Smooth muscle cell (in vitro differentiated cells): ENCODE data around the gene DNAJC11. TPM values are rescaled to one million over a fixed set of nuclear protein-coding genes. Genes with fewer than 3 reads are reported as not detected.
"Not testable (repeated sequence)": the region's sequence is repeated elsewhere in the genome, so short reads cannot be mapped to it uniquely, and the experiment has no call there.

ENCODE experiments used
- DNase-seq: peaks from one replicate; lab custom pipeline; 2025; ENCODE audit not compliant: unreplicated experiment; lab: John Stamatoyannopoulos, UW
- H2AFZ ChIP-seq: fragments of 200-600 bp; sonication (generic); 2 replicates; pipeline ENCODE4 v1.6.0; 2016; ENCODE audit warnings: antibody characterized with exemption, low read depth, mild to moderate bottlenecking
- H3F3A ChIP-seq: fragments of 200-600 bp; sonication (generic); 2 replicates; pipeline ENCODE4 v1.6.0; 2017; ENCODE audit warnings: antibody characterized with exemption, low read depth
- H3K27ac ChIP-seq: fragments of 200-600 bp; sonication (generic); 2 replicates; pipeline ENCODE4 v1.5.1; 2016; ENCODE audit warnings: low read depth, mild to moderate bottlenecking
- H3K27me3 ChIP-seq: fragments of 200-600 bp; sonication (generic); 2 replicates; pipeline ENCODE4 v1.6.1; 2016; ENCODE audit warnings: low read depth, mild to moderate bottlenecking
- H3K36me3 ChIP-seq: fragments of 200-600 bp; sonication (generic); 2 replicates; pipeline ENCODE4 v1.5.1; 2016; ENCODE audit warnings: low read depth
- H3K4me1 ChIP-seq: fragments of 200-600 bp; sonication (generic); 2 replicates; pipeline ENCODE4 v1.5.1; 2016; ENCODE audit warnings: low read depth
- H3K4me2 ChIP-seq: fragments of 200-600 bp; sonication (generic); 2 replicates; pipeline ENCODE4 v1.6.0; 2016; ENCODE audit warnings: mild to moderate bottlenecking
- H3K4me3 ChIP-seq: fragments of 200-600 bp; sonication (generic); 2 replicates; pipeline ENCODE4 v1.5.1; 2016; ENCODE audit warnings: mild to moderate bottlenecking
- H3K79me2 ChIP-seq: fragments of 200-600 bp; sonication (generic); 2 replicates; pipeline ENCODE4 v1.6.0; 2016; ENCODE audit warnings: low read depth, mild to moderate bottlenecking
- H3K9ac ChIP-seq: fragments of 200-600 bp; sonication (generic); 2 replicates; pipeline ENCODE4 v1.6.0; 2016; ENCODE audit warnings: low read depth
- H3K9me3 ChIP-seq: fragments of 200-600 bp; sonication (generic); replicated peaks from 2 replicates; pipeline ENCODE4 v1.5.1; 2016; ENCODE audit warnings: low read depth
- H4K20me1 ChIP-seq: fragments of 200-600 bp; sonication (generic); 2 replicates; pipeline ENCODE4 v1.6.0; 2016; ENCODE audit warnings: low read depth
- WGBS: methylation state at CpG from one replicate; pipeline ENCODE4 v1.1.7; 2016; ENCODE audit warnings: low lambda C conversion rate; 5-methylcytosine and 5-hydroxymethylcytosine counted together
- polyA plus RNA-seq: library from polyadenylated mRNA; unstranded; fragments of >200 nt; fragmentation: Nextera tagmentation; extraction: Ambion mirVana; gene quantifications from 2 replicates; pipeline ENCODE4 v1.2.1, GENCODE V29; 2016
- total RNA-seq: library from RNA; depleted of rRNA; stranded (reverse); fragments of >200 nt; gene quantifications from 2 replicates; pipeline ENCODE4 v1.2.3, GENCODE V29; 2014
- TF ChIP-seq, protein P1 (sequence below): fragments of 200-600 bp; sonication (generic); IDR thresholded peaks from 2 replicates; pipeline ENCODE4 v1.5.1; 2017; ENCODE audit warnings: borderline replicate concordance, mild to moderate bottlenecking, antibody characterized with exemption; ENCODE audit not compliant: insufficient read depth, poor library complexity, severe bottlenecking

Gene DNAJC11
- total and polyA plus RNA-seq, 2 experiments from 2014 or later = 25.5 to 35.7 TPM

DNA sequence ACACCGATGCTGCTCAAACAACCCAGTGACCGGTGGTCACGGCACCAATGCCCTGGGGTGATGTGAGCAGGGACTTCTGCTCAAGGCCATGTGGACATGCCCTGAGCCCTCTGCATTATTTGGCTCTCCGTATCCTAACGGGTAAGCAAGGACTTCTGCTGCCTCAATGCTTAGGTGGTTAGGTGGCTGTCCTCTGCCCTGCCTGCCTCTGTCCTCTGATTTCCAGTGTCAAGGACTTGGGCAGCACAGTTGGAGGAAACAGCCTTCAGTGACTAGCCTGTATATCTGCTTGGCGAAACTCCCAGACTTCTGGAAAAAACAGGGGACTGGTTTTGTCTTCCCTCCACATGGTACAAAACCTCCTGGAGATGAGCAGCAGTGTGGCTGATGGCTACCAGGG is 34.5 kb downstream of the DNAJC11 start:
- DNase-seq = no peak
- Histone ChIP-seq H3K9me3 (no peaks in the 10 kb centered on the region), H3K79me2 (peaks cover 5% of the 10 kb centered on the region), H3K4me3 (no peak overlapping the region), H3K4me2 (no peak overlapping the region), H3K9ac (no peak overlapping the region), H3K27me3 (no peaks in the 10 kb centered on the region), H2AFZ (no peak overlapping the region), H3K4me1 (no peaks in the 10 kb centered on the region), H4K20me1 (no peaks in the 10 kb centered on the region), H3K36me3 (no peaks in the 10 kb centered on the region), H3K27ac (no peak overlapping the region), H3F3A (no peaks in the 10 kb centered on the region)
- 97% methylated on average over 6 of the region's 6 CpGs for WGBS
- TF ChIP-seq, protein P1, sequence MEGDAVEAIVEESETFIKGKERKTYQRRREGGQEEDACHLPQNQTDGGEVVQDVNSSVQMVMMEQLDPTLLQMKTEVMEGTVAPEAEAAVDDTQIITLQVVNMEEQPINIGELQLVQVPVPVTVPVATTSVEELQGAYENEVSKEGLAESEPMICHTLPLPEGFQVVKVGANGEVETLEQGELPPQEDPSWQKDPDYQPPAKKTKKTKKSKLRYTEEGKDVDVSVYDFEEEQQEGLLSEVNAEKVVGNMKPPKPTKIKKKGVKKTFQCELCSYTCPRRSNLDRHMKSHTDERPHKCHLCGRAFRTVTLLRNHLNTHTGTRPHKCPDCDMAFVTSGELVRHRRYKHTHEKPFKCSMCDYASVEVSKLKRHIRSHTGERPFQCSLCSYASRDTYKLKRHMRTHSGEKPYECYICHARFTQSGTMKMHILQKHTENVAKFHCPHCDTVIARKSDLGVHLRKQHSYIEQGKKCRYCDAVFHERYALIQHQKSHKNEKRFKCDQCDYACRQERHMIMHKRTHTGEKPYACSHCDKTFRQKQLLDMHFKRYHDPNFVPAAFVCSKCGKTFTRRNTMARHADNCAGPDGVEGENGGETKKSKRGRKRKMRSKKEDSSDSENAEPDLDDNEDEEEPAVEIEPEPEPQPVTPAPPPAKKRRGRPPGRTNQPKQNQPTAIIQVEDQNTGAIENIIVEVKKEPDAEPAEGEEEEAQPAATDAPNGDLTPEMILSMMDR = no peak

DNA sequence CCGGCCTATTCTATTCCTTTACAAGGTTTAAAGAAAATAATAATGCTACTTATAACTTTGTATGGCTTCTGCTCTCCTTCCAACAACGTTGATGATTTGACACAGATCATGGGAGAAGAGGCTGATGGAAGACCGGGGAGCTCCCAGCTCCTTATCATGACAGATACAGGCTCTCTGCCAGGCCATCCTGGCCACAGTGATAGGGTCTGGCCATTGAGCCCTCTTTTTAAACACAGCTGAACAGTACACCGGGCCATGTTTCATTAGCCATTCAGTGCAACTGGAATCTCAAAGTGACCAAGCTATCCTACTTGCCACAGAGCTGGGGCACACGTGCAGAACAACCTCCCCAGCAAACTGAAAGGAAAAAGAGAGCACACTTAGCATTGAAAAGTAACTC is 34.9 kb downstream of the DNAJC11 start:
- 84% methylated on average over 5 of the region's 5 CpGs for WGBS
- Histone ChIP-seq H3K27ac (no peak overlapping the region), H2AFZ (no peak overlapping the region), H3K9ac (no peak overlapping the region), H3K4me1 (no peaks in the 10 kb centered on the region), H4K20me1 (peaks cover 2% of the 10 kb centered on the region), H3K9me3 (no peaks in the 10 kb centered on the region), H3F3A (no peaks in the 10 kb centered on the region), H3K27me3 (no peaks in the 10 kb centered on the region), H3K4me2 (no peak overlapping the region), H3K4me3 (no peak overlapping the region), H3K36me3 (no peaks in the 10 kb centered on the region), H3K79me2 (peaks cover 5% of the 10 kb centered on the region)
- no peak for DNase-seq
- TF ChIP-seq, protein P1 = no peak

DNA sequence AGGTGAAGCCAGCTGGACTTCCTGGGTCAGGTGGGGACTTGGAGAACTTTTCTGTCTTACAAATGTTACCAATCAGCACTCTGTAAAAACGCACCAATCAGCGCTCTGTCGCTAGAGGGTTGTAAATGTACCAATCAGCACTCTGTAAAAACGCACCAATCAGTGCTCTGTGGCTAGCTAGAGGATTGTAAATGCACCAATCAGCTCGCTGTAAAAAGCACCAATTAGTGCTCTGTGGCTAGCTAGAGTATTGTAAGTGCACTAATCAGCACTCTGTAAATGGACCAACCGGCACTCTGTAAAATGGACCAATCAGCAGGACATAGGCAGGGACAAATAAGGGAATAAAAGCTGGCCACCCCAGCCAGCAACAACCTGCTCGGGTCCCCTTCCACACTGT is 39.1 kb downstream of the DNAJC11 start:
- not testable (repeated sequence) for H3K9me3 ChIP-seq, H3K27me3 ChIP-seq, H3K4me3 ChIP-seq, H2AFZ ChIP-seq, H3F3A ChIP-seq, H3K4me2 ChIP-seq, H3K36me3 ChIP-seq, H3K4me1 ChIP-seq, H3K79me2 ChIP-seq, DNase-seq, H3K9ac ChIP-seq, H3K27ac ChIP-seq
- peaks cover 17% of the 10 kb centered on the region for H4K20me1 ChIP-seq
- 97% methylated on average over 7 of the region's 7 CpGs for WGBS

DNA sequence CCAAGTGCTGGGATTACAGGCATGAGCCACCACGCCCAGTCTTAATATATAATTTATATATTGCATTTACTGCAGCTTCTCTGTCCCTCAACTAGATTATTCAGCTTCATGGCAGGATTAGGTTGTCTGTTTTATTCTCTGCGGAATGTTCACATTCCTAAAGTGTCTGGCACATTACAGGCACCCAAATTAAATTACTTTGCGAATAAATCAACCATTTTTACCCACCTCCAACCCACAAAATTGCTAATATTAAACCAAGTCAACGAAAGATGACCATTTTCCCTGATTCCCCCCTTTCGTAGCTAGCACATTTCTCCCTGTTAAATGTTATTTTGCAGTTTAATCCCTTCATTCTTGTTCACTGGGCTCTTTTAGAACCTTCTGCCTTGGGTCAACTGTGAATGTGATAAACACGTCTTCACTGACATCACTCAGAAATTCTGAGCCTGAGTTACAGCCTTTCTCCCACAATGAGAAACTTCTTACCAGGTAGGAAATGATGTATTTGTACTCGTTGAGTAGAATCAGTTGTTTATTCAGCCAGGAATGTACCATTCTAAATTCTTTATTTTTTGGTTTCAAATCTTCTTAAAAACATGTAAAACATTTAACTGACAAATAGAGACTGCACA is 41.1 kb downstream of the DNAJC11 start:
- WGBS = 75% methylated on average over 7 of the region's 7 CpGs
- H3K79me2 ChIP-seq = no peaks in the 10 kb centered on the region
- H3K4me3 ChIP-seq = no peak overlapping the region
- H3K9me3 ChIP-seq = no peaks in the 10 kb centered on the region
- no peak overlapping the region for H3K27ac ChIP-seq
- H3K27me3 ChIP-seq = no peaks in the 10 kb centered on the region
- peaks cover 26% of the 10 kb centered on the region for H4K20me1 ChIP-seq
- H3K36me3 ChIP-seq = no peaks in the 10 kb centered on the region
- no peak overlapping the region for H3K9ac ChIP-seq
- TF ChIP-seq, protein P1 = no peak
- no peak overlapping the region for H2AFZ ChIP-seq
- no peak overlapping the region for H3K4me2 ChIP-seq
- DNase-seq = no peak
- no peaks in the 10 kb centered on the region for H3K4me1 ChIP-seq
- no peaks in the 10 kb centered on the region for H3F3A ChIP-seq
